Smooth muscle cell of the brain vasculature (primary cell): ENCODE results near the gene STARD10.

ENCODE experiments used
- DNase-seq: peaks from one replicate; pipeline ENCODE4 v3.0.0-alpha.2; 2012; ENCODE audit warnings: low read depth, low spot score

Gene STARD10

GRCh38 chr11:72726266-72727220 is 67.3 kb downstream of the STARD10 start:
- DNase-seq: no peak

GRCh38 chr11:72725724-72726028 is 68.2 kb downstream of the STARD10 start:
- DNase-seq: no peak

GRCh38 chr11:72724851-72725723 is 68.8 kb downstream of the STARD10 start:
- DNase-seq: peak; percentile 61

GRCh38 chr11:72724021-72724551 is 69.8 kb downstream of the STARD10 start:
- no peak for DNase-seq

GRCh38 chr11:72723508-72723907 is 70.3 kb downstream of the STARD10 start:
- DNase-seq: no peak

- peak; percentile 71 for DNase-seq
Observed at GRCh38 chr11:72722050-72722748, 71.6 kb downstream of the STARD10 start.

- no peak for DNase-seq
Observed at GRCh38 chr11:72721689-72722049, 72.2 kb downstream of the STARD10 start.

- DNase-seq: no peak
Observed at GRCh38 chr11:72721276-72721675, 72.6 kb downstream of the STARD10 start.

- no peak for DNase-seq
Observed at GRCh38 chr11:72720784-72721183, 73.1 kb downstream of the STARD10 start.

GRCh38 chr11:72720047-72720446 is 73.8 kb downstream of the STARD10 start:
- DNase-seq: no peak

GRCh38 chr11:72719551-72719950 is 74.3 kb downstream of the STARD10 start:
- DNase-seq: no peak

- no peak for DNase-seq
Observed at GRCh38 chr11:72719144-72719543, 74.7 kb downstream of the STARD10 start.

- no peak for DNase-seq
Observed at GRCh38 chr11:72718101-72718501, 75.7 kb downstream of the STARD10 start.

- DNase-seq: no peak
Observed at GRCh38 chr11:72716788-72717435, 76.9 kb downstream of the STARD10 start.

GRCh38 chr11:72716290-72716689 is 77.6 kb downstream of the STARD10 start:
- no peak for DNase-seq

GRCh38 chr11:72712841-72713240 is 81.0 kb downstream of the STARD10 start:
- no peak for DNase-seq

GRCh38 chr11:72712168-72712751 is 81.6 kb downstream of the STARD10 start:
- no peak for DNase-seq

GRCh38 chr11:72711141-72711540 is 82.7 kb downstream of the STARD10 start:
- no peak for DNase-seq

GRCh38 chr11:72710278-72710677 is 83.6 kb downstream of the STARD10 start:
- no peak for DNase-seq

GRCh38 chr11:72709478-72710238 is 84.2 kb downstream of the STARD10 start:
- DNase-seq: no peak
